D341Med (cell line): ENCODE results near the gene FGFBP2.

Source experiments
- DNase-seq: peaks from one replicate; pipeline ENCODE4 v3.0.0; 2012; ENCODE audit warnings: low spot score

Gene FGFBP2, protein sequence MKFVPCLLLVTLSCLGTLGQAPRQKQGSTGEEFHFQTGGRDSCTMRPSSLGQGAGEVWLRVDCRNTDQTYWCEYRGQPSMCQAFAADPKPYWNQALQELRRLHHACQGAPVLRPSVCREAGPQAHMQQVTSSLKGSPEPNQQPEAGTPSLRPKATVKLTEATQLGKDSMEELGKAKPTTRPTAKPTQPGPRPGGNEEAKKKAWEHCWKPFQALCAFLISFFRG

DNA sequence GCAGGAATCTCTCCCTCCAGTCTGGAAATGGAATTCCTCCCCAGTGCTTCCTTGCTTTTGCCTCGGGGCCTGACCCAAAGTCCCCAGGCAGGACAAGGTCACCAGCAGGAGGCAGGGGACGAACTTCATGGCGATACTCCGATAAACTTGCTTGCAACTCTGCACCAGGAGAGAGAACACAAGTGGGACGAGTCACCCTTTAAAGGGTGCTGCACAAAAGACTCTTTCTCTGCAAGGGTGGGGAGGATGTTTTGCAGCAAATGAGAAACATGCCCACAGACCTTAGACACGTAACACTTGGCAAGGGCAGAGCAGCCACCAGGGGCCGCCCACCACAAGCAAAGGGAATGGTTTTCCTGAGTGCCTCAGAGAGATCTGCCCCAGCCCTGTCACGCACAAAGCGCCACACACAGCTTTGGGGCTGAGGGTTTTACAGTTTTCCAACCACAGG lies at the start of gene FGFBP2:
TSS of gene FGFBP2 (minus strand) at position 175 of the 451 bp plus-strand sequence. CDS start at position 129, 46 bp downstream.
- DNase-seq, result peak; percentile 82

- DNase-seq, result no peak
Measured at GRCh38 chr4:16011173-16011572, 48.2 kb upstream of the FGFBP2 start.

DNA sequence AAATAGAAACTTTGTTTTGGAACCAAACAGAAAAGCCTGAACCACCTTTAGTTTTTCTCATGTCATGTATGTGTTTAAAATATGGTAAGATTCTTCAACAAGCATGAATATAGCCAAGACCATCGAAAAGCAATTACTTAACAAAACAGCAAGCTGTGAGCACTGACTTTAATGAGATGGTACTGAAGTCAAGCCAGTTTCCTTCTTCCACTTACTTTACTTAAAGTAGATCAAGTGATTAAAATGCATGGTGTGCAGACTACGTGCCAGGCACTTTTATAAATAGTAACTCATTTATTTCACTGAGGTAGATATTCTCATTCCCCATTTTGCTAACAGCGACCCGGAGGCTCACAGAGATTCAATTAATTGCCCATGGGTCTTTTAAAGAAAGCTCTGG lies 46.2 kb upstream of the FGFBP2 start:
- DNase-seq, result no peak

GRCh38 chr4:16007471-16008095 lies 44.6 kb upstream of the FGFBP2 start:
- DNase-seq, result no peak

DNA sequence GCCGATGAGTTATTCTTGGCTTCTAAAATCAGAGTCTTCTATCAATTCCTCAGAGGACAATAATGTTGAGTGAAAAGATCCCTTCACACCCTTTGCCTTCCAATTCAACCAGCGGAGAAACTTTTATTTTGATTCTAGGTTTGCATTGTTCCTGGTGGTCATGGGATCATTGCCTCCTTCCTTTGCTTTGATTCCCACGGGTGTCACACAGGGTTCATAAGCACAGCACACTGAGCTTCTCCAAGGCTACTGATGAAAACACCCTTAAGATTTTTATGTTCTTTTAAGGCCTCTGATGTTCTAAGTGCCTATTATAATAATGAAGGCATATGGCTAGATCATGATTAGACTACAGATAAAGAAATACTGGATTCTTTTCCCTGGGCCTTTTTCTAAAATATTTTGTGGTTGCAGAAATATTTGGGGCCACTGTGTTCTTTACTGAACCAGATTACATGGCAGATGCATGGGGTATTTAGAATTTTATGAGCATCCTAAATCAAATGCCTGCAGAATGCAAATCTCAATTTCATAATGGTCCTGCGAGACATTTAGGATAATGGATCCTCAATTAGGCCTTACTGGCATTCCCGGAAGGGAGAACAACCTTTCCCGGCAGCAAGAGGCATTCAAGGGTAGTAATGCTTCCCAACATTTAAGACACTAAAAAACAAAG lies 43.9 kb upstream of the FGFBP2 start:
- no peak for DNase-seq

GRCh38 chr4:16005676-16006075 lies 42.7 kb upstream of the FGFBP2 start:
- no peak for DNase-seq

DNA sequence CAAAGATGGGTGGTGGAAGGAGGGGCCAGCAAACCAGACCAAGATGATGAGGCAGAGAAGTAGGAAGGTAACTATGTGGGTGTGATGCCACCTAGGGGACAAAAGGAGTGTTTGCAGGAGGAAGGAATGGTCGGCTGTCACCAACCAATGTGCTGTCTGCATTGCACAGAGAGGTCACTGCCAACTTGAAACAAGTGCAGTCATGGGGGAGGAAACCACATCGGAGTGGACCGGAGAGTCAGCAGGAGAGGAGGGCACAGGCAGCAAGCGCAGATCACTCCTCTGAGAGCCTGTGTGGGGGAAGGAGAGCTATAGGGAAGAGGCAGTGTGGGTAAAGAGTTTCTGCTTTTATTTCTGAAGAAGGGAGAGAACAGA lies 38.5 kb upstream of the FGFBP2 start:
- DNase-seq, result peak; percentile 82

- no peak for DNase-seq
Measured at GRCh38 chr4:16000708-16001483, 37.9 kb upstream of the FGFBP2 start.

DNA sequence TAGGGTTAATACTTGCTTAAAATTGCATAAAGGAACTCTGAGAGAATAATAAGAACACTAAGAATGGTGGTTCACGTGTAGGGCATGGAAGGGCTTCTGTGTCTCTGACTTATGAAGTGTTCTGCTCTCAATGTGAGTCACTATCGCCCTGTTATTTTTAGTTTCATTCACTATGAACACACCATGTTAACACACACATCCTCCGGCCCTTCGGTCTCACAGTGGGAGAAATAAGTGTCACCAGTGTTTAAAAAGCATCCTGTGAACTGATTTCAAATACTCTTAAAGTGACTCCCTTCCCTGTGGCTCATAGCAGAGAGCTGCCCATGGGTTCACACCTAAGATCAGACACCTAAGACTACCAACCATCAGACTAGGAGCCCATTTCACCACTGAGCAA lies 33.8 kb upstream of the FGFBP2 start:
- DNase-seq, result no peak

DNA sequence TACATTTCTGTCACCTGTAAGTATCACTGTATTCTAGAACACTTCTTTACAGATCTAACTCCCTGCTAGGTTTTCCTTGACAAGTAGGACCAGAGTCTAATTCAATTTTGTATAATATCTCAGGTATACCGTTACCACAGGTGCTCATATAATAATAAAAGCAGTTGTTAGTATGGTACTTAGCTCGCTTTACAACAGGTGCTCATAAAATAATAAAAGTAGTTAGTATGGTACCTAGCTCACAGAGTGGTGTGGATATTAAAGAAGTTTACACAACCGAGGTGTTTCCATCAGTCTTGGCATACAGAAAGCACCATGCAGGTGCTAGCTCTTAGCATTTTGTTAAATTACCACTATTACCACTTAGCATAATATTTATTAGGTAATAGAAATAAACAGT lies 32.9 kb upstream of the FGFBP2 start:
- DNase-seq, result no peak

DNA sequence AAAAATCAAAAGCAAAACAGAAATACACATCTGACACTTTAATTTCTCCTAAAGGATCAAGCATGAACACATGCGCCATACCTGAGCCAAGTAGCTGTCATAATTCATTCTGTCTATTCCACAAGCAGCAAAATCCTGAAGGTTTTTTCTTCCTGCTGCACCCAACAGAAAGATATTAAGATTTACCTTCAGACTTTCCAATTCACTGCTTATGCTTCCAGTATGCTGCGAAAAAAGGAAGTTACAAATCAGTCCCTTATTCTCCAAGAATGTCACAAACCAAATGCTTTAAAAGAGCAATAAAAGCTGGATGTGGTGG lies 29.2 kb upstream of the FGFBP2 start:
- DNase-seq, result no peak

DNA sequence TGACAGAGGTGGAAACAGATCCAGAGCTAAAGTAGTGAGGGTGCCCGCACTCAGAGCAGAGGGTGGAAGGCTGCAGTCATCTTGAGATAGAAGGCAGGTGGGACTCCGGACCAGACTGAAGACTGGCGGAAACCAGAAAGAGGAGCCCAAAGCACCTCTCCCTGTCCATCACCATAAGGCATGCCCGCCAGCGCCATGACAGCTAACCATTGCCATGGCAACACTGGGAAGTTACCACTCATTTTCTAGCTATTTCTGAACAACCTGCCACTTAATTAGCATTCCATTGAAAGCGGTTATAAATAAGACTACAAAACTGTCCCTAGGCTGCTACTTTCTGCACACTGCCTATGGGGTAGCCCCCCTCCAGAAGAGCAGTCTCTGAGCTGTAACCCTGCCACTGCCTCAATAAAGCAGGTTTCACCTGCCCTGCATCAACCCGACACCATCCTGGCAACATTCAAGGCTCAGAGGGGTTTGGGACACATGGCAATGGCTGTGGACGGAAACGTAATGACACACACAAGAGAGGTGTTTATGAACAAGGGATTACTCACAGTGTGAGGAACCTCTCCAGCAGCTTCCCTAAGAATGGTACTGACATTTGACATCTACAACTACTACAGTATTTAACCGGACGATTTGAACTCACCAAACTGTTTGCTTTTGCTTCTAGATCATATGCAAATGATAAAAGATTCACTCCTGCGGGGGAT lies 27.8 kb upstream of the FGFBP2 start:
- DNase-seq, result no peak

DNA sequence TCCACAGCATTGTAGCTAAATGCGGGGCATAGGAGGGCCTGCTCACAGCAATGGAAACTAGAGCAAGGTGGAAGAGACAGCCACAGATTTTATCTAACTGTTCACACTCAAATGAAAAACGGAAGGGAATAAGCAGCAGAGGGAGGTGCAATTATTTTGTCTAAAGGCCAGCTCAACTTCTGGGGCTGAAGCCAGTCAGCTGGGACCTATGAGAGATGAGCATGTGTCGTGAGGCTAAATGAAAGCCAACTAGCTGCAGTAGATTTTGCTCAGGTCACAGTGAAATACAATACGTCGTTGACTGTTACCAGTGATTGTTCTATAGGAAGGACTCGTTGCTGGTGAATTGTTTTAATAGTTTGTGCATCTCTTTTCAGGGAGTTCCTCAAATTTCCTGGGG lies 26.4 kb upstream of the FGFBP2 start:
- no peak for DNase-seq

DNA sequence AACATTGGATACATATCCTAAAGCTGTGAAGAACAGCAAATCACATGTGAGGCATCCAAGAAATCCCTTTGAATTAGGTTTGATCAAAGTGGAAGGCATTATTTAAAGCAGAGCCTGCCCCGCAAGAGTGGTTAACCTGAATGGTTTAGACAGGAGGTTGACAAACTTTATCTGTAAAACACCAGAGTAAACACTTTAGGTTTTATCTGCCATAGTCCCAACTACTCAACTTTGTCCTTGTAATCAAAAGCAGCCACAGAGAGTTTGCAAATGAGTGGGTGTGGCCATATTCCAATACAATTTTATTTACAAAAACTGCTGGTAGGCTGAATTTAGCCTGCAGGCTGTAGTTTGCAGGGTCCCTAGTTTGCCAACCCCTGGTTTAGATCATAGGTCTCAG lies 25.2 kb upstream of the FGFBP2 start:
- no peak for DNase-seq

DNA sequence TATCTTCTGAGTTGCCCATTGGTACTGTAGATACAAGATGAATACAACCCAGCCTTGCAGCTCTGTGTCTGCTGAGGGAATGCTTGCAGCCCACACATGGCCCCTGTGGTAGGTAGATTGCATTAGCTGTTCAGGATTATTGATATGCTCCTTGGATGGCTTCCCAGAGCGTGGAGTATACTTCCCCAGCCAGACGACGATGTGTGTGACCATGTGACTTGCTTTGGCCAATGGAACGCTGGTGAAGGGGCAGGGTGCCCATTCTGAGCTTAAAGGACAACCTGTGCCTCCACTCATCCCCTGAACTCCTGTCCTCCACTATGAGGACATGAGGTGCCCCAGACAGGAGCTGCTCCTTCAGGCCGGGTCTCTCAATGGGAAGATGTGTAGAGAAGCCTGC lies 23.9 kb upstream of the FGFBP2 start:
- DNase-seq, result no peak

DNA sequence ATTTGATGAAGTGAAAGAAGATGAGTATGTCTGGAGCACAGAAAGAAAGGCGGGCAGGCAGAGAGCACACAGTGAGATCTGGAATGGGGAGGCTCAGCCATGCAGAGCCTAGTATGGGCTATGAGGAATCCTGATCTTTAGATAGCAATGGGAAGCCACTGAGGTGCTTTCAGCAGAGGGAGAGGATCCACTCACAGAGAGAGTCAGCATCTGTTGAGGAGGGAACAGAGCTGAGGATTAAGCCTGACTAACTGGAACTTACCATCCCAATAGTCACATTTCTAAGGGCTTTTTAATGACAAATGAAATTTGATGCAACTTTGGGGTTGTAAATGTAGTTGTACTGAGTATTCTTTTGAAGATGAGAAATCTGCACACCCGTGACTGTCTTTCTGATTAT lies 20.6 kb upstream of the FGFBP2 start:
- DNase-seq, result no peak

DNA sequence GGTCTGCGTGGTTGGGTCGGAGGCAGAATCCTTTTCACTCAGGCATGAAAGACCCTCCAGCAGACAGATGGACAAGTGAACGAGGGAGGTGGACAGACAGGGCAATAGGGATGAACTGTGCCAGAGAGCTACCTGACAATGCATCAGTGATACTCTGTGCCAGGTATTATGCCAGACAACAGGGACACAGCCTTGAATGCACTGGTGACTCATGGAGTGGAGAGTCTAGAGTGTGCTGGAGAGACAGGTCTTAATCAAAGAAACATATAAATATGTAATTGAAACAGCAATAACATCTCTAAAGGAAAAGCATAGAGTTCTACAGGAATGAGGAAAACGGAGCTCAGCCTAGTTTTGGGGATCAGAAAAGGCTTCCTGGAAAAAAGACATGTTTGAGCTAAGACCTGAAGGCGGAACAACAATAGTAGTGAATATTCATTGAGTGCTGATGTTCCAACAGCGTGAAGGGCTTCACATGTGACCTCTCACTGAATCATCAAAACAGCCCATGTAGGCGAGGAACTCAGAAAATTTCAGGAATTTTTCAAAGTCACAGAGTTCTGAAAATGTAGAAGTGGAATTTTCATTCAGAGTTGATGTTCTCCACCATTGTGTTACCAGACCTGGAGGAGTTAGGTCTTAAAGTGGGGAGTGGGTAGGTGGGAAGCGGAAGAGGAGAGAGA lies 20.0 kb upstream of the FGFBP2 start:
- DNase-seq, result no peak

DNA sequence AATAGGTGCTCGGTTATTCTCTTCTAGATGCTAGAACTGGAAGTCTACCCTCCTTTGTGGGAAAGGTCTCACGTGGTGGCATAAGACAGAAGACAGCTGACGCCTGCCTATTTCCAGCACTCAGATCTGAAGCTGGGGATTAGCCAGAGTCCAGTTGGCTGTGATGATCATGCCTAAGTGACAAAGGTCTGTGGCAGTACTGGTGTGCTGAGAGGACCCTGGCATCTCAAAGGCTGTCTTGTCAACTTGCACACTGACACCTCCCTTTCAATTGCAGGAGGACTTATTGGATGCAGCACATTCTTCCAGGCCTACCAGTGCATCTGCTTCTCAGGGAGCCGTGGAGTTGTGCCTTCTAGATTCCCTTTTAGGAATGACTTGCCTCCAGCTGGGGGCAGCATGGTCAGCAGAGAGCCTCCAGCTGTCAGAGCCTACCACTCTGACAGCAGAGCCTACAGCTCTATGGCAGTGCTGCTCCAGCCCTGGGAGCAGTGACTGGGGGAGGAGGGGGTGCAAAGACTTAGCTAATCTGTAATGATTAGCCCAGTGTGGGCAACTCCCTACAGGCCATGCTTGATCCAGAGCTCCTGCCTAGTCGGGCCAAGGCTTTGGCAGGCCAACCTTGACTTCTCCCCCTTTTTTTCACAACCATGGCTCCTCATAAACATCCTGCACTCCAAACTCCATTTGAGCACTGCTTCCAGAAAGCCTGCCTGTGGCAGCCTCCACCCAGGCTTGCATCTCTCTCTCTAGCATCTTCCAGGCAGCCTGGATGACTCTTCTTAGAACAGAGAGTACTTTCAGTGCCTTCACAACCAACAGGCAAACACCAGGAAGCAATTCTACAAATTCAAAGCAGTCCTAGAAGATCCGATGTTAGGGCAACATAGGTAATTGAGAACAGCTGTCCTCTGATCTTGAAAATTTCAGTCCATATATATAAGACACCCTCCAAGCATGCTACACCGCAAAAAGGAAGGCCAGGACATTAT lies 13.8 kb upstream of the FGFBP2 start:
- peak; percentile 40 for DNase-seq

DNA sequence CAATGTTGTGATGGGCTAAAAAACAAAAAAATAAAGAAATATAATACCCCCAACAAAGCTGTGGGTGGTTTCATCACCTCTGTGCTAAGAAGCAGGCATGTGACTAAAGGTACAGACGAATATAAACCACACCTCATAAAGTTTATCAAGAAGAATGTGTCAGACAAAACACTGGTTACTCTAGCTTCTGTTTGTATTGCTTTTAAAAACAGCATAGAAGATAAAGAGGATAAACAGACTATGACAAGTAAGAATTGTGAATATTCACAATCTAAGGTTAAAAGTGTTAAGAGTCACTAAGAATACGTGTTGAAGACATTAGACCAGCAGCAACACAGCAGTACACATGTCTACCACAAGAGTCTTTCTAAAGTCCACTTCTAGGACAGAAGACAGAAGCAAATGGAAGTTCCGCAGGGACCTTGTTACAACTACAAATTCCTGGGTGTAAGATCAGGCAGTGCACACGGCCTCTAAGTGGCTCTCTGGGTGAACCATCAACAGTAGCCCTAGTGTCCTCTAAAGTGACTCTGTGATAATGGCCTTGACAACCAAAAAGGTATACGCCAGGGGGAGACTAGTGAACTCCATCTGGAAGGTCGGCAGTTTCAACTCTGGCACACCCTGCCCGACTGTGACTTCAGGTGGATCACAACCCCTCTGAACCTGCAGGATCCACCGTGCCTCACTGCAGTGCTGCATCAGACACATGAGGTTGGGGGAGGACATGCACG lies 8.3 kb upstream of the FGFBP2 start:
- no peak for DNase-seq
